Measurements from ENCODE around the gene ITPA. TPM values are rescaled to one million over a fixed set of nuclear protein-coding genes. Genes with fewer than 3 reads are reported as not detected.

Gene ITPA
- total RNA-seq: 10 to 100 TPM; 39.4 to 62.4 (median 50.5) TPM

GRCh38 chr20:3209257-3209945 lies at the start of gene ITPA:
Gene ITPA (plus strand): TSS chr20:3209498. CDS start chr20:3209552, 54 bp downstream.
- TF ChIP-seq EP300 (IDR thresholded peaks at IDR 0.05) (peak in 1 of 2 donors; percentile 47), CTCF (IDR thresholded peaks at IDR 0.05) (no peak), POLR2A (IDR thresholded peaks at IDR 0.05) (no peak)
- peaks cover 0 to 19% (median 11%) of the 10 kb centered on the region in 4 donors for H3K4me1 ChIP-seq
- 0 to 1% methylated on average over 33 to 47 of the region's 48 CpGs for WGBS, 2 donors
- H3K27ac ChIP-seq: peak within 1 kb of the TSS; percentile 32 to 87 (median 82)
- H3K36me3 ChIP-seq: peaks cover 0 to 13% (median 0%) of the 10 kb centered on the region in 3 donors
- peak in 1 of 2 donors; percentile 24 for DNase-seq (ENCODE audit: low spot score in 2 of 2)
- H3K27me3 ChIP-seq: no peaks in the 10 kb centered on the region
- no peaks in the 10 kb centered on the region for H3K9me3 ChIP-seq
- peak within 1 kb of the TSS; percentile 55 to 94 (median 70) for H3K4me3 ChIP-seq

- Histone ChIP-seq H3K4me3 (peak overlapping the region in 1 of 4 donors; percentile 83), H3K27ac (peak overlapping the region in 1 of 4 donors; percentile 86), H3K27me3 (no peaks in the 10 kb centered on the region), H3K36me3 (peaks cover 0 to 17% (median 0%) of the 10 kb centered on the region in 3 donors), H3K4me1 (peaks cover 0 to 40% (median 25%) of the 10 kb centered on the region in 4 donors), H3K9me3 (no peaks in the 10 kb centered on the region)
- TF ChIP-seq EP300 (IDR thresholded peaks at IDR 0.05): no peak
- no peak for TF ChIP-seq POLR2A (IDR thresholded peaks at IDR 0.05)
- no peak for TF ChIP-seq CTCF (IDR thresholded peaks at IDR 0.05)
- DNase-seq (ENCODE audit: low spot score in 2 of 2): no peak
- 96 to 99% methylated on average over 6 of the region's 6 CpGs for WGBS, 2 donors
These were observed 48.9 kb upstream of the ITPA start for GRCh38 chr20:3160418-3160817.

- no peak overlapping the region for H3K27ac ChIP-seq
- H3K36me3 ChIP-seq: peaks cover 0 to 21% (median 0%) of the 10 kb centered on the region in 3 donors
- peaks cover 0 to 36% (median 25%) of the 10 kb centered on the region in 4 donors for H3K4me1 ChIP-seq
- DNase-seq (ENCODE audit: low spot score in 2 of 2): no peak
- TF ChIP-seq CTCF (IDR thresholded peaks at IDR 0.05): no peak
- no peak for TF ChIP-seq EP300 (IDR thresholded peaks at IDR 0.05)
- no peak for TF ChIP-seq POLR2A (IDR thresholded peaks at IDR 0.05)
- no peaks in the 10 kb centered on the region for H3K27me3 ChIP-seq
- H3K9me3 ChIP-seq: no peaks in the 10 kb centered on the region
- 67 to 69% methylated on average over 5 of the region's 5 CpGs for WGBS, 2 donors
- H3K4me3 ChIP-seq: no peak overlapping the region
These were observed 47.8 kb upstream of the ITPA start for GRCh38 chr20:3161316-3162079.

GRCh38 chr20:3162080-3162611 lies 47.2 kb upstream of the ITPA start:
- H3K9me3 ChIP-seq: no peaks in the 10 kb centered on the region
- no peak overlapping the region for H3K27ac ChIP-seq
- no peak for DNase-seq (ENCODE audit: low spot score in 2 of 2)
- TF ChIP-seq EP300 (IDR thresholded peaks at IDR 0.05) (no peak), POLR2A (IDR thresholded peaks at IDR 0.05) (no peak), CTCF (IDR thresholded peaks at IDR 0.05) (no peak)
- WGBS, 2 donors: 41 to 56% methylated on average over 11 of the region's 11 CpGs
- H3K4me3 ChIP-seq: no peak overlapping the region
- peaks cover 0 to 21% (median 0%) of the 10 kb centered on the region in 3 donors for H3K36me3 ChIP-seq
- peaks cover 0 to 30% (median 18%) of the 10 kb centered on the region in 4 donors for H3K4me1 ChIP-seq
- no peaks in the 10 kb centered on the region for H3K27me3 ChIP-seq
